ENCODE measurements around the gene PDE8A.

Gene PDE8A

GRCh38 chr15:85094685-85095084, 113.0 kb downstream of the PDE8A start:
- peaks cover 4 to 20% of the 10 kb centered on the region in 2 experiments; a peak in 2 of 3 replicates for H3K36me3 ChIP-seq (ENCODE audit: control insufficient read depth in 2 of 2, insufficient read depth in 1 of 2, low read length in 2 of 2)
- no peaks in the 10 kb centered on the region for H3K4me1 ChIP-seq (ENCODE audit: control insufficient read depth, insufficient read depth, low read length)
- POLR2A ChIA-PET, result no interaction called here
- TF ChIP-seq ZNF398 (tag by site-specific recombination; IDR thresholded peaks at IDR 0.05), result no peak
- TF ChIP-seq ZNF394 (tag by site-specific recombination; IDR thresholded peaks at IDR 0.05; ENCODE audit: borderline replicate concordance), result no peak
- CTCF ChIA-PET, result no interaction called here
- no peak overlapping the region for H3K27ac ChIP-seq (ENCODE audit: extremely low read depth, low read depth, low read length)
- no peak overlapping the region for H3K4me3 ChIP-seq (ENCODE audit: low read depth, low read length)
- no peaks in the 10 kb centered on the region for H3K9me3 ChIP-seq (ENCODE audit: control insufficient read depth, insufficient read depth, low read depth, low read length)

DNA sequence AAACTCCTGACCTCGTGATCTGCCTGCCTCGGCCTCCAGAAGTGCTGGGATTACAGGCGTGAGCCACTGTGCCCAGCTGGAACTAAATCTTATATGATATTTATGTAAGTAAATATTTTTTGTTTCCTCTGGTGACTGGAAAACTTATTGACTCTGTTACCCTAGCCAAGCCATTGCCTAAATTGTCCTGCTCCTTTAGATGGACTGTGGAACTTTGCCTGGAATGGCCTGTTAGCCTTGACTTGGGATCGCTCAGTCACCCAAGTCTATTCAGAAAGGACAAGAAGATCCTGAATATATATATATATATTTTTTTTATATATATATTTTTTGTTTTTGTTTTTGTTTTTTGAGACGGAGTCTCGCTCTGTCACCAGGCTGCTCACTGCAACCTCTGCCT, 113.9 kb downstream of the PDE8A start:
- no peak overlapping the region for H3K27ac ChIP-seq (ENCODE audit: extremely low read depth, low read depth, low read length)
- H3K4me3 ChIP-seq (ENCODE audit: low read depth, low read length), result no peak overlapping the region
- no peaks in the 10 kb centered on the region for H3K4me1 ChIP-seq (ENCODE audit: control insufficient read depth, insufficient read depth, low read length)
- H3K36me3 ChIP-seq (ENCODE audit: control insufficient read depth in 2 of 2, insufficient read depth in 1 of 2, low read length in 2 of 2), result peaks cover 4 to 17% of the 10 kb centered on the region in 2 experiments; a peak in 2 of 3 replicates
- ChIA-PET CTCF (no interaction called here), POLR2A (no interaction called here)
- TF ChIP-seq GFI1B (tag by site-specific recombination; IDR thresholded peaks at IDR 0.05) (no peak), ZNF596 (tag by site-specific recombination; IDR thresholded peaks at IDR 0.05) (no peak), ZNF544 (tag by site-specific recombination; IDR thresholded peaks at IDR 0.05) (no peak), HOXD13 (CRISPR knock-in tag; IDR thresholded peaks at IDR 0.05; ENCODE audit: borderline replicate concordance) (no peak), ZBTB21 (tag by site-specific recombination; IDR thresholded peaks at IDR 0.05) (no peak), KLF1 (tag by site-specific recombination; IDR thresholded peaks at IDR 0.05) (no peak), ZNF701 (tag by site-specific recombination; IDR thresholded peaks at IDR 0.05) (no peak), ZNF335 (tag by site-specific recombination; conservative IDR thresholded peaks at IDR 0.05) (no peak), MEIS1 (CRISPR knock-in tag; IDR thresholded peaks at IDR 0.05; ENCODE audit: borderline replicate concordance) (no peak), ZNF76 (tag by site-specific recombination; IDR thresholded peaks at IDR 0.05; ENCODE audit: borderline replicate concordance, low read depth) (no peak), ZNF394 (tag by site-specific recombination; IDR thresholded peaks at IDR 0.05; ENCODE audit: borderline replicate concordance) (no peak), ZNF302 (tag by site-specific recombination; IDR thresholded peaks at IDR 0.05; ENCODE audit: low read depth) (no peak)
- TF ChIP-seq, protein P1, sequence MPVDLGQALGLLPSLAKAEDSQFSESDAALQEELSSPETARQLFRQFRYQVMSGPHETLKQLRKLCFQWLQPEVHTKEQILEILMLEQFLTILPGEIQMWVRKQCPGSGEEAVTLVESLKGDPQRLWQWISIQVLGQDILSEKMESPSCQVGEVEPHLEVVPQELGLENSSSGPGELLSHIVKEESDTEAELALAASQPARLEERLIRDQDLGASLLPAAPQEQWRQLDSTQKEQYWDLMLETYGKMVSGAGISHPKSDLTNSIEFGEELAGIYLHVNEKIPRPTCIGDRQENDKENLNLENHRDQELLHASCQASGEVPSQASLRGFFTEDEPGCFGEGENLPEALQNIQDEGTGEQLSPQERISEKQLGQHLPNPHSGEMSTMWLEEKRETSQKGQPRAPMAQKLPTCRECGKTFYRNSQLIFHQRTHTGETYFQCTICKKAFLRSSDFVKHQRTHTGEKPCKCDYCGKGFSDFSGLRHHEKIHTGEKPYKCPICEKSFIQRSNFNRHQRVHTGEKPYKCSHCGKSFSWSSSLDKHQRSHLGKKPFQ (tag by site-specific recombination; IDR thresholded peaks at IDR 0.05), result no peak
- TF ChIP-seq, protein P2, sequence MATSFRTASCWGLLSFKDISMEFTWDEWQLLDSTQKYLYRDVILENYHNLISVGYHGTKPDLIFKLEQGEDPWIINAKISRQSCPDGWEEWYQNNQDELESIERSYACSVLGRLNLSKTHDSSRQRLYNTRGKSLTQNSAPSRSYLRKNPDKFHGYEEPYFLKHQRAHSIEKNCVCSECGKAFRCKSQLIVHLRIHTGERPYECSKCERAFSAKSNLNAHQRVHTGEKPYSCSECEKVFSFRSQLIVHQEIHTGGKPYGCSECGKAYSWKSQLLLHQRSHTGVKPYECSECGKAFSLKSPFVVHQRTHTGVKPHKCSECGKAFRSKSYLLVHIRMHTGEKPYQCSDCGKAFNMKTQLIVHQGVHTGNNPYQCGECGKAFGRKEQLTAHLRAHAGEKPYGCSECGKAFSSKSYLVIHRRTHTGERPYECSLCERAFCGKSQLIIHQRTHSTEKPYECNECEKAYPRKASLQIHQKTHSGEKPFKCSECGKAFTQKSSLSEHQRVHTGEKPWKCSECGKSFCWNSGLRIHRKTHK (tag by site-specific recombination; IDR thresholded peaks at IDR 0.05), result no peak
- H3K9me3 ChIP-seq (ENCODE audit: control insufficient read depth, insufficient read depth, low read depth, low read length), result no peaks in the 10 kb centered on the region

DNA sequence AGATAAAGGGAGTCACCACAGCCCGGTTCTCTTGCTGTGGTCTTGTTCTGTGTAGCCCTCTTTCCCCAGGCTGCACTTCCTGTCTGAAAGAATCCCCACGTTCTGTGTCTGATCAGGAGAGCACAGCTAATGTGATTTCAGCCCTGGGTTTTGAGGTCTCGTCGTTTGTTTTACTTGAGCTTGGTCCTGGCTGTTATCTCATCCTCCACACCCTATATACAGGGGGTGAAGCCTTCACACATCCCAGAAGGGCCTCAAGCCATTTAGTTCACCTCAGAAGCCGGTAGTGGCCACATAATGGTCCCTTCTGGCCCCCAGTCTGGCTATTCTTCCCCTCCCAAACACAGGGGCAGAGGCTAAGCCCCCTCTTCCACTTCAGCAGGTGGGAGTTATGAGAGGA, 115.6 kb downstream of the PDE8A start:
- CTCF ChIA-PET, result no interaction called here
- peaks cover 4 to 13% of the 10 kb centered on the region in 2 experiments; a peak in 2 of 3 replicates for H3K36me3 ChIP-seq (ENCODE audit: control insufficient read depth in 2 of 2, insufficient read depth in 1 of 2, low read length in 2 of 2)
- H3K4me1 ChIP-seq (ENCODE audit: control insufficient read depth, insufficient read depth, low read length), result no peaks in the 10 kb centered on the region
- H3K27ac ChIP-seq (ENCODE audit: extremely low read depth, low read depth, low read length), result no peak overlapping the region
- POLR2A ChIA-PET, result interaction anchor here (1.2 kb wide), 1 partner anchor 11 kb away, joined by 3 read pairs; no protein-coding TSS in a partner anchor
- no peaks in the 10 kb centered on the region for H3K9me3 ChIP-seq (ENCODE audit: control insufficient read depth, insufficient read depth, low read depth, low read length)
- H3K4me3 ChIP-seq (ENCODE audit: low read depth, low read length), result no peak overlapping the region
- TF ChIP-seq ZNF423 (tag by site-specific recombination; IDR thresholded peaks at IDR 0.05) (no peak), ZNF555 (tag by site-specific recombination; conservative IDR thresholded peaks at IDR 0.05) (no peak), SP2 (tag by site-specific recombination; IDR thresholded peaks at IDR 0.05) (no peak), ZNF433 (tag by site-specific recombination; IDR thresholded peaks at IDR 0.05; ENCODE audit: low read depth) (no peak), PRDM4 (tag by site-specific recombination; IDR thresholded peaks at IDR 0.05) (no peak), MEIS1 (CRISPR knock-in tag; IDR thresholded peaks at IDR 0.05; ENCODE audit: borderline replicate concordance) (no peak), ZNF175 (tag by site-specific recombination; IDR thresholded peaks at IDR 0.05) (no peak), ZIC2 (tag by site-specific recombination; IDR thresholded peaks at IDR 0.05) (no peak), ZNF621 (tag by site-specific recombination; IDR thresholded peaks at IDR 0.05) (no peak), ZNF302 (tag by site-specific recombination; IDR thresholded peaks at IDR 0.05; ENCODE audit: low read depth) (no peak), ZNF341 (tag by site-specific recombination; IDR thresholded peaks at IDR 0.05; ENCODE audit: low read depth) (no peak), ZNF580 (tag by site-specific recombination; IDR thresholded peaks at IDR 0.05) (no peak)
